ENCODE data around the gene RABGAP1L. TPM values are rescaled to one million over a fixed set of nuclear protein-coding genes. Genes with fewer than 3 reads are reported as not detected.

RABGAP1L gene
- total RNA-seq, 4 donors from 2014 or later, result 39.9 to 77.4 (median 48.7) TPM

DNA sequence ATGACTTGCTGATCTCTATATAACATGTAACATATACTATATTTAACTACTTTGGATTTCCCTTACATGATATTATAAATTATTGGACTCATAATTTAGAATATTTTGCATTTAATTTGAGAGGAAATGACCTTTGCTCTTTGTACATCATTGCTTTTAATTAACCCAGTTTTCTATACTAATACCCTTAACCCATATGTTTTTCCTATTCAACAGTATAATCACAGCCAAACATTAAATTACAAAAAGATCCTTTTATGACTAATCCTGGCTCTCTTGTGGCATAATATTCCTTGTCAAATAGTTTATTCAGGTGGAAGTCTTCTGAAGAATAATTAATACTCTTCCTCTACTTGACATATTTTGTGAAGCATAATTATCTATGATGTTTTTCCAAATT lies 232.4 kb downstream of the RABGAP1L start:
- TF ChIP-seq, protein P1, sequence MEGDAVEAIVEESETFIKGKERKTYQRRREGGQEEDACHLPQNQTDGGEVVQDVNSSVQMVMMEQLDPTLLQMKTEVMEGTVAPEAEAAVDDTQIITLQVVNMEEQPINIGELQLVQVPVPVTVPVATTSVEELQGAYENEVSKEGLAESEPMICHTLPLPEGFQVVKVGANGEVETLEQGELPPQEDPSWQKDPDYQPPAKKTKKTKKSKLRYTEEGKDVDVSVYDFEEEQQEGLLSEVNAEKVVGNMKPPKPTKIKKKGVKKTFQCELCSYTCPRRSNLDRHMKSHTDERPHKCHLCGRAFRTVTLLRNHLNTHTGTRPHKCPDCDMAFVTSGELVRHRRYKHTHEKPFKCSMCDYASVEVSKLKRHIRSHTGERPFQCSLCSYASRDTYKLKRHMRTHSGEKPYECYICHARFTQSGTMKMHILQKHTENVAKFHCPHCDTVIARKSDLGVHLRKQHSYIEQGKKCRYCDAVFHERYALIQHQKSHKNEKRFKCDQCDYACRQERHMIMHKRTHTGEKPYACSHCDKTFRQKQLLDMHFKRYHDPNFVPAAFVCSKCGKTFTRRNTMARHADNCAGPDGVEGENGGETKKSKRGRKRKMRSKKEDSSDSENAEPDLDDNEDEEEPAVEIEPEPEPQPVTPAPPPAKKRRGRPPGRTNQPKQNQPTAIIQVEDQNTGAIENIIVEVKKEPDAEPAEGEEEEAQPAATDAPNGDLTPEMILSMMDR (IDR thresholded peaks at IDR 0.05; ENCODE audit: low read depth), result no peak

DNA sequence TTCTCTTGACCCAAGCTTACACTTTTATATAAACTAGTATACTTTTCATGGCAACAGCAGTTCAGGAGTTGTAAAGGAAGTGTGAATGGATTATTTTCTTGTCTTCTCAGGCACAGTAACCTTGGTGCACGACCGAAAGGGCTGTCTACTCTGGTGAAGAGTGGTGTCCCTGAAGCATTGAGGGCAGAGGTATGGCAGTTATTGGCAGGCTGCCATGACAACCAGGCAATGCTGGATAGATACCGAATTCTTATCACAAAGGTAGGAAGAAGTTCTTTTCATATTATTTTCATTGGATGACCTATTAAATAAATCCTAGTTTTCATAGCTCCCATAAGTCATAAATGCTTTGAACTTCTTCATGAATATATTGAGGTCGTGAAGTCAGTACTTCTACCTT lies 234.6 kb downstream of the RABGAP1L start:
- TF ChIP-seq, protein P1 (IDR thresholded peaks at IDR 0.05; ENCODE audit: low read depth), result no peak

DNA sequence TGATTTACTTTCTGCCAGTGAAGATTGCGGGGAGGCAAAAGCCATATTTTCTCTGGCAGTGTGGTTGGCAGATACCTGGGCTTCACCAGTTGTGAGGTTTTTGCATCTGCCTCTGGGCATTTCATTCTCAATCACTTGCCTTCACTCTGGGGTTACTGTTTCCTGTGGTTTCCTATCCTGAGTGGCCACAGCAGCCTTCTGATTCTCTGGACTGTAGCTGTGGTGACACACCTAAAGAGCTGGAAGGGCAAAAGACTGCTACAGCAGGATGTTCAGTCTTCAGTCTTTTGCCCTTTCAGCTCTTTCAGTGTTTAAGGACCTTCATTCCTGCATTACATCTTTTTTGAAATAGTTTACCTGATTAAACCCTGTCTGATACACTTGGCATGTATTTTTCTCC lies 237.9 kb downstream of the RABGAP1L start:
- TF ChIP-seq, protein P1 (IDR thresholded peaks at IDR 0.05; ENCODE audit: low read depth), result no peak

DNA sequence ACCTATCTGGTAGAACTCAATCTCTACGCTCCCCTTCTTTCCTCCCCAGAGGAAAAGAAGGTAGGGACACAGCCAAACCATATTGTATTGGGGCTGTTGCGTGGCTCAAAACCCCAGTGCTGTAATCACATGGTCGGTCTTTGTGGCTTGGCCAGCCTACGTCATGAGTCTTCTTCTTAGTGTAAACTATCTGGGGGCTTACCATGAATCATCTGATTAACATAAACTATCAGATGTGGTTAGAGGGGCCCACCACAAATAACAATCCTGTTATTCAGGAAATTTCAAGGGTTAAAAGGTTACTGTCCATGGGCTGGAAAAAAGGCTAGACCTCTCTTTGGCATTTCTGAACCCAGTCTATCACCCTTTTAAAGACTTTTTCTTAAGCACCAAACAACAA lies 238.9 kb downstream of the RABGAP1L start:
- TF ChIP-seq, protein P1 (IDR thresholded peaks at IDR 0.05; ENCODE audit: low read depth), result no peak

DNA sequence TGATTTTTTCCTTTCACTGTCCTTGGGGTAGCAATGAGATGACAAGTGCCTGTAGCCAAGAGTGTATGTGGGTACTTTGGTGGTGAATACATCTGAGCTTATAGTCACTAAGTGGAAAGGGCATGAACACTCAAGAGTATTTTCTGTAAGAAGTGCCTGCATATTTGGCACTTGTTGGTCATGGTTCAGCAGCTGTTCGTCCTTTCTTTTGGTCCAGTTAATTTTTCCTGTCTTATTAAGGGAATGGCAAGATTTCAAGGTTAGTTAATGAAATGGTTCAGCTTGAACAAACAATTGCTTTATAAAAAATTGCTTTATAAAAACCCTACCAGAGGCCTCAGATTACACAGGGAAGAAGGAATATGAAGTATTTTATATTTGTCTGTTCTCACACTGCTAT lies 239.9 kb downstream of the RABGAP1L start:
- TF ChIP-seq, protein P1 (IDR thresholded peaks at IDR 0.05; ENCODE audit: low read depth), result no peak

DNA sequence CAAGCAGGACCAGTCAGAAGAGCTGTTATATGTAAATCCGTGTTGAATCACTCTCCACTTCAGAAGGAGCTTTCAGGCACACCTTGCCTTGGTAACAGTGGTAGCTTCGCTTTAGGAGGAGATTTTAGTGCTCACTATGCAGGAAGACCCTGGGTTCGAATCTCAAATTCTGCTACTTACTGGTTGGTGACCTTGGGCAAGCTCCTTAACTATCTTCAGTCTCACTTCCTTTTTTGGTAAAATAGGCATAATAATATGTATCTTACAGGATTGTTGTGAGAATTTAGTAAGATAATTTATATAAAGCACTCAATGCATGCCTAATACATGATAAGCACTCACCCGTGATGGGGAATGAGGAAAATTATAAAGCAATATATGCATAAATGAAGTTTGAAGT lies 241.8 kb downstream of the RABGAP1L start:
- TF ChIP-seq, protein P1 (IDR thresholded peaks at IDR 0.05; ENCODE audit: low read depth), result no peak

DNA sequence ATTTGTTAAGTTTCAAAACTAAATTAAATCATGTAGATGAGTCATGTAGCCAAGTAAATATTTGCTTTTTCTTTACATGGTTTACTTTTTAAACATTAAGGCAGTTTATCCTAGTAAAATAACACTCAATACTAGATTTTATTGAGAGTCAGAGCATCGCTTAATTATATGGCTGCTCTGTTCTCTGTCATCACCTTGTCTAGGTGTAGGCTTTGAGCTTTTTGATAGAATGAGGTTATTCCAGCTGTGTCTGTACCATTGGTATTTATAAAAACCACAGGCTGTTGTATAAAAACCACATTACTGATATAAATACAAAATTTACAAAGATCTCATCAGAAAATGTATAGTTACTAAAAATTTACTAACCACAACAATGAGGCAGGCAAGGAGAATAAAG lies 245.9 kb downstream of the RABGAP1L start:
- TF ChIP-seq, protein P1 (IDR thresholded peaks at IDR 0.05; ENCODE audit: low read depth), result no peak

Data from subcutaneous adipose tissue (tissue), 4 donors.